Right atrium auricular region (tissue), 2 donors: ENCODE measurements around the gene ADGRL3. TPM values are rescaled to one million over a fixed set of nuclear protein-coding genes. Genes with fewer than 3 reads are reported as not detected.

Experiments used
- DNase-seq: peaks from one replicate; pipeline ENCODE4 v3.0.0-alpha.2; 2019; ENCODE audit warnings: low spot score
- H3K27ac ChIP-seq, 2 donors: fragments of 200-600 bp; sonication (generic); 1 replicate in 1 of 2; 2 replicates in 1 of 2; pipeline ENCODE4 v1.5.1; 2016 to 2019
- H3K27me3 ChIP-seq, 2 donors: fragments of 200-600 bp; sonication (generic); one replicate each; pipeline versions ENCODE4 v1.5.1 to v1.6.0; 2017 to 2019
- H3K36me3 ChIP-seq: fragments of 200-600 bp; sonication (generic); one replicate; pipeline ENCODE4 v1.5.1; 2016
- H3K4me1 ChIP-seq, 2 donors: fragments of 200-600 bp; sonication (generic); one replicate each; pipeline versions ENCODE4 v1.5.1 to v1.6.0; 2017 to 2019
- H3K4me3 ChIP-seq, 2 donors: fragments of 200-600 bp; sonication (generic); 1 replicate in 1 of 2; 2 replicates in 1 of 2; pipeline ENCODE4 v1.5.1; 2017 to 2019; ENCODE audit warnings: mild to moderate bottlenecking in 1 of 2, moderate library complexity in 1 of 2
- H3K9me3 ChIP-seq, 2 donors: fragments of 200-600 bp; sonication (generic); one replicate each; pipeline ENCODE4 v1.5.1; 2019
- total RNA-seq, 2 donors: library from RNA; depleted of rRNA; stranded (reverse); fragments of >200 nt; gene quantifications; one replicate each; pipeline ENCODE4 v1.1.0, GENCODE V29; 2016
- TF ChIP-seq, protein P1 (sequence below), 2 donors: fragments of 200-600 bp; sonication (generic); IDR thresholded peaks; one replicate each; pipeline ENCODE4 v1.5.1; 2019; ENCODE audit warnings: antibody characterized with exemption in 2 of 2

ADGRL3 gene
- total RNA-seq, 2 donors from 2014 or later, result 0.86 to 1.9 TPM

DNA sequence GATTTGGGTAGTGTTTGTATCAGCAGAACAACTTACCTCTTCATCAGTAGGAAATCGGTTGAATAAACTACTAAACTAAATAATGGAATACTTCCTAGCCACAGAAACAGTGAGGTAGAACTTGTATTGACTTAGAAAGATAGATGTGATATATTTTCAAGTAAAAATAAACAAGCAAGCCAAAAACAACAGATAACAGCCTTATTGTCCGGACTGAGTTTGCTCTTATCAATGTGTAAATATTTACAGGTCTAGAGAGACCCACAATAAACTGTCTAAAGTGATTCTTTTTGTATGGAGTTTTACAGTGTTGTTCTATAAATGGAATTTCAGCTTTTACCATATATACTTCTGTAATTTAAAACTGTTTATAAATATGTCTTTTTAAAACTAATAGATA is 721.8 kb downstream of the ADGRL3 start:
- TF ChIP-seq, protein P1, sequence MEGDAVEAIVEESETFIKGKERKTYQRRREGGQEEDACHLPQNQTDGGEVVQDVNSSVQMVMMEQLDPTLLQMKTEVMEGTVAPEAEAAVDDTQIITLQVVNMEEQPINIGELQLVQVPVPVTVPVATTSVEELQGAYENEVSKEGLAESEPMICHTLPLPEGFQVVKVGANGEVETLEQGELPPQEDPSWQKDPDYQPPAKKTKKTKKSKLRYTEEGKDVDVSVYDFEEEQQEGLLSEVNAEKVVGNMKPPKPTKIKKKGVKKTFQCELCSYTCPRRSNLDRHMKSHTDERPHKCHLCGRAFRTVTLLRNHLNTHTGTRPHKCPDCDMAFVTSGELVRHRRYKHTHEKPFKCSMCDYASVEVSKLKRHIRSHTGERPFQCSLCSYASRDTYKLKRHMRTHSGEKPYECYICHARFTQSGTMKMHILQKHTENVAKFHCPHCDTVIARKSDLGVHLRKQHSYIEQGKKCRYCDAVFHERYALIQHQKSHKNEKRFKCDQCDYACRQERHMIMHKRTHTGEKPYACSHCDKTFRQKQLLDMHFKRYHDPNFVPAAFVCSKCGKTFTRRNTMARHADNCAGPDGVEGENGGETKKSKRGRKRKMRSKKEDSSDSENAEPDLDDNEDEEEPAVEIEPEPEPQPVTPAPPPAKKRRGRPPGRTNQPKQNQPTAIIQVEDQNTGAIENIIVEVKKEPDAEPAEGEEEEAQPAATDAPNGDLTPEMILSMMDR (IDR thresholded peaks at IDR 0.05), result no peak

DNA sequence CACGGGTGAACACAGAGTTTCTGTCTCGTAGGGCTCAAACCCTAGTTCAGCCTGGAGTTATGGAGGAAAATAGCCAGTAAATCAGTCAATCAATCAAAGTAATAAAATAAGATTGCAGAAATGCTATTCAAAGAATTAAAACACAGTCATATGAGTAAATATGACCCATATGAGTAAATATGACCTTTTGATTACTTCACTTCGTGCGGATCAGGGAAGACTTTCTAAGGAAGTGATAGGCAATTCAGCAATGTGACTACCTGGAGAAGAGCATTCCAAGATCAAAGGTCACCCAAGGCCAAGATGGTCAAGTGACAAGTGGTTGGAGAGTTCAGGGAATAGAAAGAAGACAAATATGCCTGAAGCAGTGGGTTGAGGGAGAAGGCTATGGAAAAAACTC is 722.6 kb downstream of the ADGRL3 start:
- no peak overlapping the region for H3K4me3 ChIP-seq
- H3K9me3 ChIP-seq, result no peaks in the 10 kb centered on the region
- no peak overlapping the region for H3K27ac ChIP-seq
- H3K36me3 ChIP-seq, result no peaks in the 10 kb centered on the region
- no peaks in the 10 kb centered on the region for H3K27me3 ChIP-seq
- TF ChIP-seq, protein P1 (IDR thresholded peaks at IDR 0.05), result no peak
- DNase-seq, result no peak
- no peaks in the 10 kb centered on the region for H3K4me1 ChIP-seq

More for the DNA sequence above, 721.8 kb downstream of the ADGRL3 start:
- H3K4me1 ChIP-seq, result no peaks in the 10 kb centered on the region
- H3K36me3 ChIP-seq, result no peaks in the 10 kb centered on the region
- H3K27me3 ChIP-seq, result no peaks in the 10 kb centered on the region
- DNase-seq, result no peak
- H3K4me3 ChIP-seq, result no peak overlapping the region
- no peaks in the 10 kb centered on the region for H3K9me3 ChIP-seq
- H3K27ac ChIP-seq, result no peak overlapping the region

DNA sequence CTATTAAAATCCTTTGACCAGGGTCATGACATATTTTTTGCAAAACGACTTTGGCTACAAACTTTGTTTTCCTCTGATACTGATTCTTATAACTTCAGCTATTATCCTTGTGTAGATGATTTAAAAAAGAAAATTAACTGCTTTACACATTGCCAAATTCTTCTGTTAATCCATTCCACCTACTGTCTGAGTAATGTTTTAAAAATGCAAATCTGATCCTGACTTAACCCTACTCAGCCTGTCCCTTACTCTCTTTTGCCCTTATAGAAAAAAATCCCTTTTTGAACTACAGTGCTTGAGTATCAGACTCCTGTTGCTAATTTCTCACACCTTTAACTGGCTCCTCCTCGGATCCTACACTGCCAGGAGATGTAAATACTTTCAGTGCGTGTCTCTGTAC is 723.1 kb downstream of the ADGRL3 start:
- no peak overlapping the region for H3K27ac ChIP-seq
- H3K4me1 ChIP-seq, result no peaks in the 10 kb centered on the region
- no peaks in the 10 kb centered on the region for H3K9me3 ChIP-seq
- H3K36me3 ChIP-seq, result no peaks in the 10 kb centered on the region
- DNase-seq, result no peak
- TF ChIP-seq, protein P1 (IDR thresholded peaks at IDR 0.05), result no peak
- no peaks in the 10 kb centered on the region for H3K27me3 ChIP-seq
- no peak overlapping the region for H3K4me3 ChIP-seq

DNA sequence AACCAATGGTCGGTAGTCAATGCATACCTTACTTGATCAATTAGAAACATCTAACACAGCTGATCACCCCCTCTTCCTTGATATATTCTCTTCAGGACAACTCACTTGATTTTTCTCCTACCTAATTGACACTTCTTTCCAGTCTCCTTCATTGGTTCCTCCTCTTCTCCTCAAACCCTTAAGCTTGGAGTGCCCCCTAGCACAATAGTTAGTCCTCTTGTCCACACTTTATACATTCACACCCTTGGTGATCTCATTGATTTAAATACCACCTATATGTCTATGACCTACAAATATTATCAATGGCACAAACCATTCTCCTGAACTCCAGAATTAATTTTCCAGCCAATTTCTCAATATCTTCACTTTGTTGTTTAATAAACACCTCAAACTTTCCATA is 724.0 kb downstream of the ADGRL3 start:
- Histone ChIP-seq H3K27me3 (no peaks in the 10 kb centered on the region), H3K4me1 (no peaks in the 10 kb centered on the region), H3K36me3 (no peaks in the 10 kb centered on the region), H3K4me3 (no peak overlapping the region), H3K9me3 (no peaks in the 10 kb centered on the region), H3K27ac (no peak overlapping the region)
- TF ChIP-seq, protein P1 (IDR thresholded peaks at IDR 0.05), result no peak
- DNase-seq, result no peak

DNA sequence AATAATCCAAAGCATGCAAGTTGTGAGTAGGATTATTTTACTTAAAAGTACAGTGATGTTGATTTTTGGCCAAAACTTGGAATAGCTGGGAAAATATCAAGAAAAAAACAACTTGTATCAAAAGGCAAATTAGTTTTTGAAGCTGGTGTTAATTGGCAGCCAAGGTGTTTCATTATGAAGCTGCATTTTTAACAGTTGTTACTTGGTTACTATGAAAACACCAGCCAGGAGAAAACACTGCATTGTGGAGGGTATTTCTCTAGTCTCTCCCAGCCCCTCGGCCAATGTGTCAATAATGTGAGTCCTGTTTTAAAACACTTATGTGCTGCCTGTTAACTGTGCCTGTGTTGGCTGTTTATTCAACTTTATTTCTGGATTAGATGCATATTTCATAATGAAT is 733.4 kb downstream of the ADGRL3 start:
- Histone ChIP-seq H3K27me3 (no peaks in the 10 kb centered on the region), H3K4me1 (no peaks in the 10 kb centered on the region), H3K4me3 (no peak overlapping the region), H3K9me3 (no peaks in the 10 kb centered on the region), H3K36me3 (no peaks in the 10 kb centered on the region), H3K27ac (no peak overlapping the region)
- DNase-seq, result no peak
- TF ChIP-seq, protein P1 (IDR thresholded peaks at IDR 0.05), result no peak

DNA sequence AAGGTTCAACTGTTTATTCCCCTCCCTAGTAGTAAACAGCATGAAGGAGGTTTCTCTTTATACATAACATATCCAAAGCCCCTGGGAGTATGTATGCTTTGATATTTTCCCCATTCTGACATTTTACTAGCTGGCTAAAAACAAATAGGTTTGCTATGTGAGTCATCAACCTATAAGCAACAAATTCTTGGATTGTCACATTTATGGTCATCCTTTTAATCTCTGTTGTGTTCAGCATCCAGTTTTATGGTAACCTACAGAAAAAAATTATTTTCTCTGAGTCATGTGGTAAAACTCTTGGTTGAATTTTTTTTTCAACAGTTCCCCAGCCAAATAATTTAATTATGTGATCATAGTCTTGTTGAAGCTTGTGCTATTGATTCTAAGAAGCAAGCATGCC is 734.1 kb downstream of the ADGRL3 start:
- H3K4me3 ChIP-seq, result no peak overlapping the region
- no peak for DNase-seq
- no peak overlapping the region for H3K27ac ChIP-seq

More for the DNA sequence above, 734.1 kb downstream of the ADGRL3 start:
- Histone ChIP-seq H3K27me3 (no peaks in the 10 kb centered on the region), H3K4me1 (no peaks in the 10 kb centered on the region), H3K36me3 (no peaks in the 10 kb centered on the region), H3K9me3 (no peaks in the 10 kb centered on the region)
- TF ChIP-seq, protein P1 (IDR thresholded peaks at IDR 0.05), result no peak
